A204.1 (cell line): ENCODE data around the gene IGF1R.

Source experiments
- FAIRE-seq: peaks from 2 replicates; lab custom pipeline; 2012; peaks lifted over from hg19 to GRCh38; lab: Jason Lieb, UNC

IGF1R gene

GRCh38 chr15:98917417-98917816, 269.1 kb downstream of the IGF1R start:
- FAIRE-seq = no peak

- FAIRE-seq = no peak
Observed at GRCh38 chr15:98920091-98920880, 271.9 kb downstream of the IGF1R start.

- no peak for FAIRE-seq
Observed at GRCh38 chr15:98923171-98923570, 274.8 kb downstream of the IGF1R start.

DNA sequence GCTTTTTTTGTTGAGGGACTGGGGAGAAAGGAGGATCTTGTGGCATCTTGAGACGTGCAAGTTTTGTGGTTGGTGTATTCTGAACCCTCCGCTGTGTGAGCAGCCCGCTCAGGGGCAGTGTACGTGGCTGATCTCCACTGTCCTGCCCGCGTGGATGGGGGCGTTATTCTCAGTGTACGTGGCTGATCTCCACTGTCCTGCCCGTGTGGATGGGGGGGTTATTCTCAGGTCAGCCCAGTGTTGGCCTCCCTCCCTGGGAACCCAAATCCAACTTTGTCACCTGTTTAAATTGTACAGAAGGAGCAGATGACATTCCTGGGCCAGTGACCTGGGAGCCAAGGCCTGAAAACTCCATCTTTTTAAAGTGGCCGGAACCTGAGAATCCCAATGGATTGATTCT, 275.2 kb downstream of the IGF1R start:
- no peak for FAIRE-seq

DNA sequence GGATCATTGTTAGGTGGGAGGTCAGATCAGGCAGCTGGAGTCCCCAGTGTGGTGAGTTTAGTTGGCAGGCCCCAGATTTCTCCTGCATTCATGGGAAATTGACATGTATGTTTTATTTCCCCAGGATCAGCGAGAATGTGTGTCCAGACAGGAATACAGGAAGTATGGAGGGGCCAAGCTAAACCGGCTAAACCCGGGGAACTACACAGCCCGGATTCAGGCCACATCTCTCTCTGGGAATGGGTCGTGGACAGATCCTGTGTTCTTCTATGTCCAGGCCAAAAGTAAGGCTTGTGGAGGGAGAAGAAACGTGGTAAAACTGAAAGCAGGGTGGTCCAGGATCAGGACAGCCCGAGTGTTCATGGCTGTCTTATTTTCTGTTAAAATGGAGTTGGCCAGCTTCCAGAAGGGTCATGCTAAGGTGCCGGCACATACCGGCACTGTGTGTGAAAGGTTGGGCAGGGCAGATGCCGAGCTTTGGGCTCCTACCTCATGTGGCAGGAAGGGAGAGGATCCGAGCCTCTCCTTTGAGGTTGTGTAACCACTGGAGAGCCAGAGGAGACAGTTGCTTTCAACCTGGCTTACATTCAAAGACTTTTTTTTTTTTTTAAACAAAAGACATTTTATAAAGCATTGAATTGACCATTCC, 276.2 kb downstream of the IGF1R start:
- FAIRE-seq = no peak

GRCh38 chr15:98926236-98926635, 277.9 kb downstream of the IGF1R start:
- no peak for FAIRE-seq

DNA sequence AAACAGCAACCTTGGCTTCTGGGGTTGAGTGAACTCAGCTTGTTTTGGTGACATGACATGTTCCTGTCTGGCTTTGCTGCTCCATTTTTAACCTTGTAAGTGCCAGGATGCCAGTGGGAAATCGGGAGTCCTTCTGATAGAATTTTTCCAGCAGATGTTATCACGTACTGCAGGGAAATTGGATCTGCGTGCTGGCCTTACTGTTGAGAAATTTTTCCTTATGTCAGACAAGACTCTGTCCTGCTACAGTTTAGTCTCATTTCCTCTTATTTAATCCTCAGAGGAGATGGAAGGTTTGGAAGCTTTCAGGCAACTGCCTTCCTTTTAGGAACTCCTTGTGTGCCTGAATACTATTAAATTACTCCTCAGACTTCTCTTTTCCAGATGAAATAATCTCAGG, 278.7 kb downstream of the IGF1R start:
- FAIRE-seq = no peak

- no peak for FAIRE-seq
Observed at GRCh38 chr15:98927996-98928395, 279.7 kb downstream of the IGF1R start.

DNA sequence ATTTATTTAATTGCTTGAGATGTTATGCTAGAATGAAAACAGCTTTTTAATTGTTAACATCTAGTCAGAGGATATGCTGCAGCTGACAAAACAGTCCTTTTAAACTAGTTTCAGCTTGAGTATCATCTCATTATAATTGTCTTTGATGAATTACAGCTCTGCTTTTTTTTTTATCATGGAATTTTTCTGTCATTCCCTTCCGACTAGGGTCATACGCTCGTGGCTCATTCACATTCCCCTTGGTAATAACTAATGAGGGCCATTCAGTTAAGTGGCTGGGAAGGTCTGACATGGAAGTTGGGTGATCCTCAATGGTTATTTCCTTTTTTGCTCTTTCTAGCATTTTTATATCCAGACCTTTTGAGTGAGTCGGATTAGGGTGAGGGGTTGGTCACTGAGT, 282.2 kb downstream of the IGF1R start:
- no peak for FAIRE-seq

DNA sequence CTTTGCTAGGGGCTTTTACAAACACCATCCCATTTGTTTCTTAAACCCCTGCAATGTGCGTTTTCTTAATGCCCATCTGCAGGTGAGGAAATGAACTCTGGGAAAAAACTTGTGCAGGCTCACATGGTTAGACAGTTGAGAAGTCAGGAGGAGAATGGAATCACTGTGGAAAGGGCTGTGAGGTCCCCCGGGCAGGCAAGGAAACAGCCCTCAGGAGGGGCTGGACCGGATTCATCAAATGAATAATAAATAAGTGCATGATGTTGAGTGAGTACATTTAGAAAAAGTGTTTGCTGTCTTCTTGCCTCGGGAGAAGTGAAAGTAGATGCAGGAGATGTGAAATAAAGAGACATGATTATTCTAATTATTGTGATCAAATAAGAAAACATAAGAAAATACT, 282.7 kb downstream of the IGF1R start:
- no peak for FAIRE-seq

DNA sequence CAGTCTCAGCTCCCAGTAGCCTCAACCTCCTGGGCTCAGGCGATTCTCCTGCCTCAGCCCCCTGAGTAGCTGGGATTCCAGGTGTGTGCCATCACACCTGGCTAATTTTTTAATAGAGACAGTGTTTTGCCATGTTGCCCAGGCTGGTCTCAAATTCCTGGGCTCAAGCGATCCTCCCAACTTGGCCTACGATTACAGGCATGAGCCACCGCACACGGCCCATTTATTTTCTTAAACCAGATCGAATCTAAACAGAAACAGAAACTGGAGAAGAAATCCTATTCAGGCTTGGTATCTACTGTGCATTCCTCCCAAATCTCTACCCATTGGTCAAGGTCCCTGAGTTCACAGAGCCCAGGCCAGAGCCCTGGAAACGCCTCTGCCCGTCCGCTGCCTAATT, 285.1 kb downstream of the IGF1R start:
- no peak for FAIRE-seq

DNA sequence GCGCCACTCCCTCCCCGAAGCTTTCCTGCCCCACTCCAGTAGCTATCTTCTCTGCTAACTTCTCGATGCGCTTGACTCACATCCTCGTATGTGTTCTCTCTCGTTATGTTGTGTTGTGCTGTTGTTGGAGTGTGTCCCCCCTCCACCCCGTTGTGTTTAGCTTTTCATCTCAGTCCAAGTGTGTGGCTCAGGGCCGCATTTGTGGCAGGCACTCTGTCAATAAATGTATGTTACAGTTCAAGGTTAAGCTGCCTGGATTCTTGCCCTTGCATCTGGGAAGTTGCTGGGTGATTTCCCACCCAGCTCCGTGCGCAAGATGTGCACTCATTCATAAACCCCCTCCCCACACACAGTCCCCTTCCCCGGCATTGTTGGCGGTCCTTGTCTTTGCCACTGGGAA, 287.4 kb downstream of the IGF1R start:
- no peak for FAIRE-seq

DNA sequence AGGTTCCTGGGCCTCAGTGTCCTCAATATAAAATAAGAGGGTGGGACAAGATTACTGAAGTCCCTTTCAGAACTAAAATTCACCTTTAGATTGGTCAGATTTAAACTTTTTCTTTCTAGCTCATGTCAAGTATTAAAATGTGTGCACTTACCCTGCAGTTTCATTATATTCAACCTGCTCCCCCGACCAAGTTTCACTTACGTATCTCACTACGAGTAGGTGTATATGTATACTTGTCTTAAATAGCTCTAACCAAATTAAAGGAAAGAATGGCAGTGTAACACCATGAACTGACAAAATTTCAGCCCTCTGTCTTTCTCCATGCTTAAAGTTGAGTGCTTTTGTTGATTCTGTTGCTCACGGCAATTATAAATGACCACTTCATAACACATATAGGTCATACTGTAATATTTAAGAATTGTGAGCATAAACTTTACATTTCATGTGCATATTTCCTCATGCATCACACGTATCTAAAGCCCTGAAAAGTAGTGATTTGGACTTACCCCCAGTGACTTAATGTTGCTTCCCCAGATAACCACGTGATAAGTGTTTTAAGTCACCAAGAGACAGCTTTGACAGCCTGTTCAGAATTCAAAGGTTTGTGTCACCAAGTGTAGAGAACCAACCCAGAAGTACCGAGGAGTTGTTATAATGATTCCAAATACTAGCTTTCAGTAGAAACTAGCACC, 289.2 kb downstream of the IGF1R start:
- FAIRE-seq = no peak

GRCh38 chr15:98938105-98938417, 289.7 kb downstream of the IGF1R start:
- no peak for FAIRE-seq

- FAIRE-seq = no peak
Observed at GRCh38 chr15:98938799-98939198, 290.5 kb downstream of the IGF1R start.

GRCh38 chr15:98939311-98940080, 291.2 kb downstream of the IGF1R start:
- FAIRE-seq = no peak

- no peak for FAIRE-seq
Observed at GRCh38 chr15:98941595-98942255, 293.4 kb downstream of the IGF1R start.

DNA sequence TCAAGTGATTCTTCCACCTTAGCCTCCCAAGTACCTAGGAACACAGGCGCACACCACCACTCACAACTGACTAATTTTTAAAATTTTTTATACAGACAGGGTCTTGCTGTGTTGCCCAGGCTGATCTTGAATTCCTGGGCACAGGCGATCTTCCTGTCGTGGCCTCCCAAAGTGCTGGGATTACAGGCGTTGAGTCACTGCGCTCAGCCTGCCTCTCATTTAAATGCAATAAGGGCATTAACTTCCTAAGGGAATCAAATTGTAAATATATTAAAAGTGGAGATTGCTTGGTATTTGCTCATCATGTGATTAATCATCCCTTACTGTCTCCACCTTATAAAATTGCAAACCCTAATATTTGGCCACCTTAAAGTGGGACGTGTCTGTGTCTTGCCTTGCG, 294.1 kb downstream of the IGF1R start:
- no peak for FAIRE-seq

- no peak for FAIRE-seq
Observed at GRCh38 chr15:98943051-98943508, 294.7 kb downstream of the IGF1R start.

DNA sequence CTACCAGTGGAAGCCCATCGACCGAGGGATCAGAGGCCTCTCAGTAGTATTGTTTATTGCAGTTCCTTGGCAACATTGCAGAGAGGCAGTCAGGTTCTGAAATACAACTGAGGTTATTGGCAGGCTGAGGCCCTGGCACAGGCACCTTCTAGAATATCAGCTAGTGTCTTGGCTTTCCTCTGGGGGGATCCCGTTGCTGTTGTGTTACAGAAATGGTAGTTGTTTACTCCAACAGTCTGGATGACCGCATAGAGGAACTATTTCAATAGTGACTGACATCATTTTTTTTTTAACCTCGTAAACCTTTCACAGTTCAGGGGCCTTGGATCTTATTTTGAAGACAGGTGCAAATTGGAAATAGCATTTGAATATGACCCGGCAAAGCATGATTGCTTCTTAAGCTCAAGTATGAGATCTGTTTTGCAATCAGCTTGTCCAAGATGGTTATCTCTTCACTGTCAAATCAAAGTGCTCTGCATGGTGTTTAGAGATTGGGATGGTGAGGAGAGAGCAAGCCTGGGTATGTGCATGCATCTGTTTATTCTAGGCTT, 295.3 kb downstream of the IGF1R start:
- no peak for FAIRE-seq

DNA sequence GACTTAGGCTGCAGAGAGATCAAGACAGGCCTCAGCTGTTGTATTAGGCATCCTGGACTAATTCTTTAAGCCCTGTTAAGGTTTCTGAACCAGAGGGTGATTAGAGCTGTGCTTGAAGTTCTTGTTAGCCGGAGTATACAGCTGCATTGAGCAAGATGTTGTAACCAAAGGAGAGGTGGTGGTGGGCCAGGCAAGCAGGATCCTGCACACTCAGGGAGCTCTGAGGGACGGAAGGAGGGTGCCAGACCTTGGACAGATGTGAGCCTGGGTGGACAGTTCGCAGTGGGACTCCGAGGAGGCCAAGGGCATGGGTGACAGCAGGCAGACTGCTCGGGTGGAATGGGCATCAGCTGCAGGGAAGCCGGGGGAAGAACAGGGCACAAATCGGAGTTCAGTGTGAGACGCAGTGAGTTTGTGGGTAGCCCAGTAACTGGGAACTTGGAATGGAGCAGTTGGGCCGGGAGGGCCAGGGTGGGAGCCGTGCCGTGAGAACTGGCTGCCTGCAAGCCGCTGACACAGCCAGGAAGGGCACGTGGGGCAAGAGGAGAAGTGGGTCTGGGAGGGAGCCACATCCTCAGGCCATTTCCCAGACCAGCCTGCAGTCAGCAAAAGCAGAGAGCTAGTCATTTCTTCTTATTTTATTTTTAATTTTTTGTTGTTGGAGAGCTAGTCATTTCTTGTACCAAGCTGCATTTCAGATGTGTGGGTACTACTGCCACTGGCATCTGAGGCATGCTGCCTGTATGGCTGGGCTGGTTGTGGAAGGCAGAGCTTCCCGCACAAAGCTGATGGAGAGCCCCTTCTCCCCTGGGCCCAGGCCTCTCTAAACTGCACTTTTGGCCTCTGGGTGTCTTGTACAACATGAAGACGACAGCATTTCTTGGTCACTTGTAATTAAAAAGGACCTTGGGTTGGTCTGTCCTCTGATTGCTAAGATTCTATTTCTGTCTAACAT, 298.2 kb downstream of the IGF1R start:
- FAIRE-seq = no peak
